ENCODE measurements around the gene BPTF. TPM values are rescaled to one million over a fixed set of nuclear protein-coding genes. Genes with fewer than 3 reads are reported as not detected.
"Not testable (repeated sequence)": the region's sequence is repeated elsewhere in the genome, so short reads cannot be mapped to it uniquely, and the experiment has no call there.

BPTF gene
- total RNA-seq, 4 donors from 2014 or later: 67.6 to 213 (median 102) TPM

GRCh38 chr17:68019675-68020408, 194.5 kb downstream of the BPTF start:
- H3K4me1 ChIP-seq: peaks cover 8% of the 10 kb centered on the region
- 2% methylated on average over 15 of the region's 51 CpGs for WGBS
- peak overlapping the region; percentile 89 for H3K27ac ChIP-seq
- no peaks in the 10 kb centered on the region for H3K36me3 ChIP-seq
- peak overlapping the region; percentile 74 for H3K4me3 ChIP-seq
- DNase-seq (ENCODE audit: low spot score in 2 of 2): peak; percentile 97 to 98
- TF ChIP-seq EP300 (IDR thresholded peaks at IDR 0.05) (no peak), POLR2A (IDR thresholded peaks at IDR 0.05) (no peak), POLR2AphosphoS5 (IDR thresholded peaks at IDR 0.05) (peak; percentile 73 to 97 (median 92)), CTCF (IDR thresholded peaks at IDR 0.05) (peak; percentile 59 to 65)
- H3K9me3 ChIP-seq: no peaks in the 10 kb centered on the region
- no peaks in the 10 kb centered on the region for H3K27me3 ChIP-seq

- Histone ChIP-seq H3K4me1 (peaks cover 8% of the 10 kb centered on the region), H3K27ac (peak overlapping the region; percentile 89), H3K27me3 (no peaks in the 10 kb centered on the region), H3K36me3 (no peaks in the 10 kb centered on the region), H3K9me3 (no peaks in the 10 kb centered on the region), H3K4me3 (peak overlapping the region; percentile 74)
- under 1% methylated on average over 12 of the region's 12 CpGs for WGBS
- no peak for DNase-seq (ENCODE audit: low spot score in 2 of 2)
- TF ChIP-seq POLR2AphosphoS5 (IDR thresholded peaks at IDR 0.05): no peak
- TF ChIP-seq POLR2A (IDR thresholded peaks at IDR 0.05): no peak
- no peak for TF ChIP-seq CTCF (IDR thresholded peaks at IDR 0.05)
- no peak for TF ChIP-seq EP300 (IDR thresholded peaks at IDR 0.05)
Observed at GRCh38 chr17:68020409-68020756, 195.1 kb downstream of the BPTF start.

GRCh38 chr17:68020791-68021190, 195.5 kb downstream of the BPTF start:
- not testable (repeated sequence) for H3K9me3 ChIP-seq; H3K36me3 ChIP-seq; DNase-seq (ENCODE audit: low spot score in 2 of 2); H3K27me3 ChIP-seq; H3K4me1 ChIP-seq
- peak overlapping the region; percentile 89 for H3K27ac ChIP-seq
- 77% methylated on average over 13 of the region's 13 CpGs for whole genome bisulfite sequencing
- H3K4me3 ChIP-seq: peak overlapping the region; percentile 74

- H3K9me3 ChIP-seq: no peaks in the 10 kb centered on the region
- peaks cover 8% of the 10 kb centered on the region for H3K4me1 ChIP-seq
- no peaks in the 10 kb centered on the region for H3K36me3 ChIP-seq
- H3K4me3 ChIP-seq: no peak overlapping the region
- H3K27me3 ChIP-seq: no peaks in the 10 kb centered on the region
- 93% methylated on average over 8 of the region's 8 CpGs for WGBS
- TF ChIP-seq POLR2AphosphoS5 (IDR thresholded peaks at IDR 0.05): no peak
- no peak for TF ChIP-seq CTCF (IDR thresholded peaks at IDR 0.05)
- no peak for TF ChIP-seq EP300 (IDR thresholded peaks at IDR 0.05)
- TF ChIP-seq POLR2A (IDR thresholded peaks at IDR 0.05): no peak
- no peak overlapping the region for H3K27ac ChIP-seq
- DNase-seq (ENCODE audit: low spot score in 2 of 2): no peak
Observed at GRCh38 chr17:68021963-68022362, 196.7 kb downstream of the BPTF start.

GRCh38 chr17:68022547-68022946, 197.2 kb downstream of the BPTF start:
- not testable (repeated sequence) for H3K36me3 ChIP-seq; DNase-seq (ENCODE audit: low spot score in 2 of 2); H3K27me3 ChIP-seq; H3K27ac ChIP-seq; H3K4me3 ChIP-seq; H3K4me1 ChIP-seq; H3K9me3 ChIP-seq
- 94% methylated on average over 15 of the region's 15 CpGs for WGBS

GRCh38 chr17:68029512-68030215, 204.4 kb downstream of the BPTF start:
- H3K36me3 ChIP-seq: no peaks in the 10 kb centered on the region
- H3K9me3 ChIP-seq: no peaks in the 10 kb centered on the region
- WGBS: 77% methylated on average over 8 of the region's 8 CpGs
- DNase-seq (ENCODE audit: low spot score in 2 of 2): no peak
- no peak overlapping the region for H3K4me3 ChIP-seq
- no peaks in the 10 kb centered on the region for H3K27me3 ChIP-seq
- TF ChIP-seq POLR2AphosphoS5 (IDR thresholded peaks at IDR 0.05) (no peak), CTCF (IDR thresholded peaks at IDR 0.05) (no peak), POLR2A (IDR thresholded peaks at IDR 0.05) (no peak), EP300 (IDR thresholded peaks at IDR 0.05) (no peak)
- H3K27ac ChIP-seq: no peak overlapping the region
- no peaks in the 10 kb centered on the region for H3K4me1 ChIP-seq

Measured in suprapubic skin (tissue), 4 donors.